Measurements from ENCODE around the gene ARHGEF10L.

Gene ARHGEF10L

GRCh38 chr1:17688217-17688810 is 148.8 kb downstream of the ARHGEF10L start:
- H3K4me3 ChIP-seq (ENCODE audit: low read length), result no peak overlapping the region
- no peak for DNase-seq (ENCODE audit: low read depth)
- no peak for TF ChIP-seq CTCF (conservative IDR thresholded peaks at IDR 0.05; ENCODE audit: low read depth, low read length)

- DNase-seq (ENCODE audit: low read depth), result no peak
- TF ChIP-seq CTCF (conservative IDR thresholded peaks at IDR 0.05; ENCODE audit: low read depth, low read length), result no peak
- no peak overlapping the region for H3K4me3 ChIP-seq (ENCODE audit: low read length)
Observed at GRCh38 chr1:17689011-17689410, 149.5 kb downstream of the ARHGEF10L start.

GRCh38 chr1:17690906-17691634 is 151.6 kb downstream of the ARHGEF10L start:
- no peak for TF ChIP-seq CTCF (conservative IDR thresholded peaks at IDR 0.05; ENCODE audit: low read depth, low read length)
- DNase-seq (ENCODE audit: low read depth), result no peak
- H3K4me3 ChIP-seq (ENCODE audit: low read length), result no peak overlapping the region

GRCh38 chr1:17692645-17693044 is 153.1 kb downstream of the ARHGEF10L start:
- TF ChIP-seq CTCF (conservative IDR thresholded peaks at IDR 0.05; ENCODE audit: low read depth, low read length), result no peak
- no peak for DNase-seq (ENCODE audit: low read depth)
- H3K4me3 ChIP-seq (ENCODE audit: low read length), result no peak overlapping the region

- TF ChIP-seq CTCF (conservative IDR thresholded peaks at IDR 0.05; ENCODE audit: low read depth, low read length), result peak; percentile 70
- H3K4me3 ChIP-seq (ENCODE audit: low read length), result no peak overlapping the region
- no peak for DNase-seq (ENCODE audit: low read depth)
Observed at GRCh38 chr1:17696417-17697301, 157.2 kb downstream of the ARHGEF10L start.

GRCh38 chr1:17697458-17697857 is 158.0 kb downstream of the ARHGEF10L start:
- H3K4me3 ChIP-seq (ENCODE audit: low read length), result no peak overlapping the region
- no peak for DNase-seq (ENCODE audit: low read depth)
- no peak for TF ChIP-seq CTCF (conservative IDR thresholded peaks at IDR 0.05; ENCODE audit: low read depth, low read length)
